Measurements from ENCODE around the gene ACOX3.

DNA sequence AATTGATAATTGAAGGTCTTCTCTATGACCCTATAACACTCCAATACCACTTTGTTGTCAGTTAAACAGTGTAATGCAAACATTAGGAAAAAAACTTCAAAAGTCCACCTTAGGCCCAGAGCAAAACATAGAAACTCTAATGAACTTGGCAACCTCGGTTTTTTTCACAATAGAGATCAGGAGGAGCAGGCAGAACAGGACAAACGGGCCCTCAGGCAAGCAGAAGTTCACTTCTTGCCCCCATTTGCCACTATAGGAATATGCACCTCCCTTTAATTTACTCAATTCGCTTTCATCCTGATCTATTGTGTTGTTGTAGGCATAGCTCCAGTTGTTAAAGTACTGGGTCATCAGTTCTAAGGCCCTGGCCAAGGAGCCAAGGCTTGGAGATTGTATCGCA is 18.2 kb downstream of the ACOX3 start:
- TF ChIP-seq, protein P1, sequence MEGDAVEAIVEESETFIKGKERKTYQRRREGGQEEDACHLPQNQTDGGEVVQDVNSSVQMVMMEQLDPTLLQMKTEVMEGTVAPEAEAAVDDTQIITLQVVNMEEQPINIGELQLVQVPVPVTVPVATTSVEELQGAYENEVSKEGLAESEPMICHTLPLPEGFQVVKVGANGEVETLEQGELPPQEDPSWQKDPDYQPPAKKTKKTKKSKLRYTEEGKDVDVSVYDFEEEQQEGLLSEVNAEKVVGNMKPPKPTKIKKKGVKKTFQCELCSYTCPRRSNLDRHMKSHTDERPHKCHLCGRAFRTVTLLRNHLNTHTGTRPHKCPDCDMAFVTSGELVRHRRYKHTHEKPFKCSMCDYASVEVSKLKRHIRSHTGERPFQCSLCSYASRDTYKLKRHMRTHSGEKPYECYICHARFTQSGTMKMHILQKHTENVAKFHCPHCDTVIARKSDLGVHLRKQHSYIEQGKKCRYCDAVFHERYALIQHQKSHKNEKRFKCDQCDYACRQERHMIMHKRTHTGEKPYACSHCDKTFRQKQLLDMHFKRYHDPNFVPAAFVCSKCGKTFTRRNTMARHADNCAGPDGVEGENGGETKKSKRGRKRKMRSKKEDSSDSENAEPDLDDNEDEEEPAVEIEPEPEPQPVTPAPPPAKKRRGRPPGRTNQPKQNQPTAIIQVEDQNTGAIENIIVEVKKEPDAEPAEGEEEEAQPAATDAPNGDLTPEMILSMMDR (conservative IDR thresholded peaks at IDR 0.05; ENCODE audit: low read length): no peak
- no peak for TF ChIP-seq EZH2phosphoT487 (IDR thresholded peaks at IDR 0.05; ENCODE audit: borderline replicate concordance)
